HG02840 (cell line): ENCODE results near the gene GIN1.

Experiments used
- ATAC-seq: cut with Tn5 transposase; IDR thresholded peaks from one replicate; pipeline ENCODE4 v1.9.1; 2021; ENCODE audit warnings: mild to moderate bottlenecking, moderate library complexity, moderate number of reproducible peaks; ENCODE audit not compliant: unreplicated experiment, low FRiP score

GIN1 gene

GRCh38 chr5:103041071-103041676 lies 78.8 kb downstream of the GIN1 start:
- no peak for ATAC-seq

DNA sequence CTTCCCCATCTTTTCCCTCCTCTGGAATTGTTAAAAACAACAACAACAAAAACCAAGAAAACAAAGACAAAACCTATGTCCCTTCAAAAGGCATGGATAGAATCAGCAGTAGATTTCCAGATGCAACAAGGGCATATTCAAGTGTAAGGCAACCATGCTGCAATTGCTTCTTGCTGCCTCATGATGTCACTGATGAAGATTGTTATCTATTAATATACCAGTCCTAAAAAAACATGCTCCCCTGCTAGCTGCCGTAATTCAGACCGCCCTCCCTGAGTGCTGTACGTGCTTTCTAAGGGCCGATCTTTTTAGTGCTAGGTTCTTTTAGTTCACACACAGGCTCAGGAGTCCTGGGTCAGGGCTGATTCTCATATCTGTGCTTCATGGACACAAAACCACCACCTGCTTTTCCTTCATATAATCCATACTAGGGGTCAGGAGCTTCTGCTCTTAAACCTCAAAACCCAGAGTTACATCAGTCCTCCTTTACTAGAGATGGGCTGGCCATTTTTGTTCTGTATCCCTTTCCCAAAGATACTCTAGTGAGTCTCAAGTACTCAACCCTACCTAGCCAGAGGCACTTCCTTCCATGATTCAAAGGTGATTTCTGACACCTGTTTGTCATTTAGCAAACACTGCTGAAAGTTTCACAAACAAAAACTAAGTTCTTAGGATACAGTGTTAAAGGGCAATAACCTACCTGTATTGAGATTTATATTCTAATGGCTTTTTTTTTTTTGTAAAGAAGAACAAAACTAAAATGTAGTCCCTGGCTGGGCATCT lies 82.1 kb downstream of the GIN1 start:
- no peak for ATAC-seq

DNA sequence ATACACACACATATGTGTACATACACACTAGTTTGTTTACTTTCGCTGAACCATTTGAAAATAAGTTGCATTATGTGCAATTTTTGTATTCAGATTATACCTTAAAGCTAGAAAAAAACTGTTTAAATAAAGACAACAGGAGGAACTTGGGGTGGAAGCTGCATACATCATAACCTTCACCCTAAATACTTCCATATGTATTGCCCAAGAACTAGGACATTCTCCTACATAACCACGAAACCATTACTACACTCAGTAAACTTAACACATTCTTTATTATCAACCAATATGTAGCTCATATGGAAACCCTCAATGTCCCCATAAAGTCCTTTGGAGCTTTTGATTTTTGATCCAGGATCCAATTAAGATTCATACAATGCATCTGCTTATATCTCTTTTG lies 83.3 kb downstream of the GIN1 start:
- ATAC-seq = no peak
